IPS-18a (cell line): ENCODE measurements around the gene SLC44A1.
"Not testable (repeated sequence)": the region's sequence is repeated elsewhere in the genome, so short reads cannot be mapped to it uniquely, and the experiment has no call there.

Source experiments
- H3K27ac ChIP-seq: one replicate; pipeline ENCODE4 v1.5.1; 2013; ENCODE audit warnings: low read length
- H3K27me3 ChIP-seq: one replicate; pipeline ENCODE4 v1.6.1; 2013; ENCODE audit warnings: mild to moderate bottlenecking, low read length; ENCODE audit not compliant: control insufficient read depth, insufficient read depth
- H3K36me3 ChIP-seq: one replicate; pipeline ENCODE4 v1.6.1; 2013; ENCODE audit warnings: low read depth, low read length; ENCODE audit not compliant: control insufficient read depth
- H3K4me1 ChIP-seq: one replicate; pipeline ENCODE4 v1.6.1; 2013; ENCODE audit warnings: low read depth, low read length; ENCODE audit not compliant: control insufficient read depth
- H3K4me3 ChIP-seq: one replicate; pipeline ENCODE4 v1.5.1; 2013; ENCODE audit warnings: low read length
- H3K9ac ChIP-seq: one replicate; pipeline ENCODE4 v1.6.1; 2013; ENCODE audit warnings: mild to moderate bottlenecking, low read length, moderate library complexity
- H3K9me3 ChIP-seq: one replicate; pipeline ENCODE4 v1.6.1; 2013; ENCODE audit warnings: low read depth, low read length; ENCODE audit not compliant: control insufficient read depth

SLC44A1 gene

GRCh38 chr9:105256569-105256968 lies 12.1 kb downstream of the SLC44A1 start:
- not testable (repeated sequence) for H3K4me3 ChIP-seq, H3K9me3 ChIP-seq, H3K27ac ChIP-seq, H3K36me3 ChIP-seq, H3K27me3 ChIP-seq, H3K9ac ChIP-seq
- peaks cover 21% of the 10 kb centered on the region for H3K4me1 ChIP-seq

- Histone ChIP-seq H3K27me3 (no peaks in the 10 kb centered on the region), H3K9me3 (no peaks in the 10 kb centered on the region), H3K9ac (no peak overlapping the region), H3K27ac (no peak overlapping the region), H3K4me1 (peaks cover 21% of the 10 kb centered on the region), H3K36me3 (no peaks in the 10 kb centered on the region), H3K4me3 (no peak overlapping the region)
These were observed 13.4 kb downstream of the SLC44A1 start for GRCh38 chr9:105257809-105258208.

GRCh38 chr9:105258225-105258737 lies 13.8 kb downstream of the SLC44A1 start:
- Histone ChIP-seq H3K4me3 (no peak overlapping the region), H3K4me1 (peaks cover 21% of the 10 kb centered on the region), H3K27ac (no peak overlapping the region), H3K9ac (no peak overlapping the region), H3K36me3 (no peaks in the 10 kb centered on the region), H3K9me3 (no peaks in the 10 kb centered on the region), H3K27me3 (no peaks in the 10 kb centered on the region)

- H3K27me3 ChIP-seq, result no peaks in the 10 kb centered on the region
- no peak overlapping the region for H3K27ac ChIP-seq
- H3K36me3 ChIP-seq, result no peaks in the 10 kb centered on the region
- H3K4me1 ChIP-seq, result peaks cover 21% of the 10 kb centered on the region
- H3K4me3 ChIP-seq, result no peak overlapping the region
- H3K9me3 ChIP-seq, result no peaks in the 10 kb centered on the region
- no peak overlapping the region for H3K9ac ChIP-seq
These were observed 14.8 kb downstream of the SLC44A1 start for GRCh38 chr9:105259274-105259673.

GRCh38 chr9:105259731-105260612 lies 15.5 kb downstream of the SLC44A1 start:
- Histone ChIP-seq H3K27ac (no peak overlapping the region), H3K36me3 (no peaks in the 10 kb centered on the region), H3K27me3 (no peaks in the 10 kb centered on the region), H3K9ac (no peak overlapping the region), H3K4me3 (no peak overlapping the region), H3K9me3 (no peaks in the 10 kb centered on the region), H3K4me1 (peaks cover 21% of the 10 kb centered on the region)

- Histone ChIP-seq H3K27me3 (no peaks in the 10 kb centered on the region), H3K27ac (no peak overlapping the region), H3K4me3 (no peak overlapping the region), H3K9me3 (no peaks in the 10 kb centered on the region), H3K4me1 (peaks cover 21% of the 10 kb centered on the region), H3K36me3 (no peaks in the 10 kb centered on the region), H3K9ac (no peak overlapping the region)
These were observed 18.0 kb downstream of the SLC44A1 start for GRCh38 chr9:105262497-105262896.

GRCh38 chr9:105264380-105264779 lies 19.9 kb downstream of the SLC44A1 start:
- H3K9ac ChIP-seq, result no peak overlapping the region
- H3K9me3 ChIP-seq, result no peaks in the 10 kb centered on the region
- no peaks in the 10 kb centered on the region for H3K27me3 ChIP-seq
- H3K4me3 ChIP-seq, result no peak overlapping the region
- H3K27ac ChIP-seq, result no peak overlapping the region
- H3K4me1 ChIP-seq, result peaks cover 13% of the 10 kb centered on the region
- H3K36me3 ChIP-seq, result no peaks in the 10 kb centered on the region

- not testable (repeated sequence) for H3K9me3 ChIP-seq, H3K27ac ChIP-seq, H3K4me3 ChIP-seq, H3K27me3 ChIP-seq, H3K9ac ChIP-seq, H3K36me3 ChIP-seq
- H3K4me1 ChIP-seq, result peaks cover 11% of the 10 kb centered on the region
These were observed 23.8 kb downstream of the SLC44A1 start for GRCh38 chr9:105268254-105268653.

GRCh38 chr9:105269593-105269992 lies 25.1 kb downstream of the SLC44A1 start:
- Histone ChIP-seq H3K9me3 (no peaks in the 10 kb centered on the region), H3K36me3 (no peaks in the 10 kb centered on the region), H3K27ac (no peak overlapping the region), H3K9ac (no peak overlapping the region), H3K4me1 (peaks cover 11% of the 10 kb centered on the region), H3K4me3 (no peak overlapping the region), H3K27me3 (no peaks in the 10 kb centered on the region)

- Histone ChIP-seq H3K27ac (no peak overlapping the region), H3K4me3 (no peak overlapping the region), H3K4me1 (peaks cover 16% of the 10 kb centered on the region), H3K9me3 (no peaks in the 10 kb centered on the region), H3K9ac (no peak overlapping the region), H3K36me3 (no peaks in the 10 kb centered on the region), H3K27me3 (no peaks in the 10 kb centered on the region)
These were observed 26.3 kb downstream of the SLC44A1 start for GRCh38 chr9:105270711-105271110.

GRCh38 chr9:105273731-105274130 lies 29.3 kb downstream of the SLC44A1 start:
- Histone ChIP-seq H3K27me3 (no peaks in the 10 kb centered on the region), H3K4me3 (no peak overlapping the region), H3K9ac (no peak overlapping the region)

GRCh38 chr9:105275111-105275510 lies 30.7 kb downstream of the SLC44A1 start:
- Histone ChIP-seq H3K4me1 (peaks cover 16% of the 10 kb centered on the region), H3K27ac (no peak overlapping the region), H3K9me3 (no peaks in the 10 kb centered on the region), H3K9ac (no peak overlapping the region), H3K4me3 (no peak overlapping the region), H3K36me3 (no peaks in the 10 kb centered on the region), H3K27me3 (no peaks in the 10 kb centered on the region)

More at GRCh38 chr9:105273731-105274130, 29.3 kb downstream of the SLC44A1 start:
- Histone ChIP-seq H3K27ac (no peak overlapping the region), H3K9me3 (no peaks in the 10 kb centered on the region), H3K36me3 (no peaks in the 10 kb centered on the region), H3K4me1 (peaks cover 16% of the 10 kb centered on the region)
